GM15510 (cell line): ENCODE measurements around the gene GTF2A1L.

ENCODE experiments used
- POLR2A ChIP-seq: IDR thresholded peaks from 3 replicates; pipeline ENCODE4 v1.6.1; 2011; ENCODE audit warnings: borderline replicate concordance; ENCODE audit not compliant: insufficient read length; ENCODE audit errors: extremely low read depth

GTF2A1L gene

DNA sequence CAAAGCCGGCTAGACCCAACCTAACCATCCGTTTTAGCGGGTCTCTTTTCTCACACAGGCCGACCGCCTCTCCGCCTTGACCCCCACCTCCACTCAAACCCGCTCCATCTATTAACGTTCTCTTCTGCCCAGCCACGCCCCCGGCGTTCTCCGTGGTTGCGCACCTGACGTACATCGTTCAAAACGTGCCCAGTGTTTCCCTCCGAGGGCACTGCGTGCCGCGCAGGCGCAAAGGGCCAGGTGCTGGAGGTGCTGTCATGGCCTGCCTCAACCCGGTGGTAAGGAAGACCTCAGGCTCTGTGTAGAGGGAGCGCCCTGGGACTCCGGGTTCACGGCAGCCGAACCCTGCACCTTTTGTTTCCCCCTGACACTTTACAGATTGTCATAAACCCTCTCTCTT is at the start of gene GTF2A1L:
TSS of gene GTF2A1L (plus strand) at position 239 of the 400 bp plus-strand sequence. CDS start at position 258, 19 bp downstream.
- TF ChIP-seq POLR2A = no peak

DNA sequence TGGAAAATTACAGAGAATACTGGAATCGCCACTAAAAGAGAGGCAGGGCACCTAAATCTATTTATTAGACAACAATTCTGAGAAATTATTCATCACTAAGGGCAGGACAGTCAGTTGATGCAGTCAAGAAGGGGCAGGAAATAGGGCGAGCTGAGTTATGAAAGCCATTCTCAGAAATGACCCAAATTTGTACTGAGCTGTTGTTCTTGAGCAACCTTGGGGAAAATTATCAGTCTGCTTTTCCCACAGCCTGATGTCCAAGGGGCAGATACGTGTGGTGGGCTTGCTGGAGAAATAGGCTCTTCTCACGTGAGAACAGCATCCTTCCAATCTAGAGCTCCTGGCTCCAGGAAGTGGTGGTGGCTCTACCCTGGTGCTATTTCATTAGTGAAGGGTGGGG is 49.1 kb upstream of the GTF2A1L start:
- TF ChIP-seq POLR2A = no peak

DNA sequence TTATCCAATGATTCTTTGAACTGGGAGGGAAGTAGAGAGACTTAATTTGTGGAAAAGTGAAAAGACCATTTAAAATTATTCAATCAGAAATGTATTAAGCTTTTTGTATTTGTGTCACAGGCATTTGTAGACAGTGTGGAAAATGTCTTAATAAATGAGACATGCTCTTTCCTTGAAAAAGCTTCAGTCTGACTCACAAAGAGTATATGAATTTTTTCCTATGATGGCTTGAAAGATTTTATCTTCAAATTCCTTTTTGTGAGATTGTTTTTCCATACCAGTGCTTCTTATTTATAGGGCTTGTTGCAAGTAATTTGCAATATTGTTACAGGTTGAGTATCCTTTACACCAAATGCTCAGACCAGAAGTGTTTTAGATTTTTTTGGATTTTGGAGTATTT is 48.2 kb upstream of the GTF2A1L start:
- no peak for TF ChIP-seq POLR2A

DNA sequence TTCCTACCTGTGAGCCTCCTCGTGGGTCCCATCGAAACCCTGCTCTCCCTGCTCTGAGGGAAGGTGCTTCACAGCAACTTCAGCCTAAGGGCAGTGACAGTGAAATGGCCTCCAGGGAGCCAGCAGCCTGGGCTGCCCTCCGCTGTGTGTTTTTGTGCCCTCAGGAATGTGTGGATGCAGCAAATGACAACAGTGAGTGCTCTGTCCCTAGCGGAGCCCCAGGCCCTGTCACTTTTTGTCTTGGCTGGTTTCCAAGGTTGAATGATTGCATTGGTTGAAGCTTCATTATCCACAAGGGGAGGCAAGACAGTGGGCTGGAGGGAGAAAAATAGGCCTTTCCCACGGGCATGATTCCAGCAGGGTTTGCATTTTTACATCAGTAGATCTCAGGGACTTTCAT is 44.8 kb upstream of the GTF2A1L start:
- no peak for TF ChIP-seq POLR2A

DNA sequence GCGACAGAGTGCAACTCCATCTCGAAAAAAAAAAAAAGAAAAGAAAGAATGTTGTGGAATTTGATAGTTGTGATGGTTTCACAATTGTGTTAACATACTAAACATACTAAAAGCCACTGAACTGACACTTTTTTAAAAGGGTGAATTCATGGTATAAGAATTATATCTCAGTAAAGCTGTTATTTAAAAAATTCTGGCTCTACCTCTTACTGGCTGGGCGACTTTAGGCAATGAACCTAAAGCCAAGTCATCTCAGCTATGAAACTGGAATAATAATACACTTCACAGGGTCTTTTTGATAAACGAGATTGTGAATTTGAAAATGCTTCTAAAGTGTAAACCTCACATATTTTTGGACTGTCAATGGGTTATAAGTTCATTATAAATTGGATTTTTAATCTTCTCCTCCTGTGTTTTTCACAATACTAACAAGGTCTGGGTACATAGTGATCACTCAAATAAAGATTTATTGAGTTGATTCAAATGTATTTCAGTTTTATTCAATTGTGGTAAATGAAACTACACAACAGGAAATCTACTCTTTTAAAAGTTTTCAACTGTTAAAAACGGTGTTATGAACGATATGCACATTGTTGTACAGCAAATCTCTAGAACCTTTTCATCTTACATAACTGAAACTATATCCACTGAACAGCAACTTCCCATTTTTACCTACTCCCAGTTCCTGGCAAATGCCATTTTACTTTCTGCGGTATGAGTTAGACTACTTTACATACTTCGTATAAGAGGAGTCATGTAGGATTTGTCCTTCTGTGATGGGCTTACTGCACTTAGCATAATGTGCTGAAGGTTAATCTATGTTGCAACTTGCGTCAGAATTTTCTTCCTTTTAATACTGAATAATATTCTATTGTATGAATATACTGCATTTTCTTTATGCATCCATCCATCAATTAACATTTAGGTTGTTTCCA is 43.0 kb upstream of the GTF2A1L start:
- TF ChIP-seq POLR2A = no peak

DNA sequence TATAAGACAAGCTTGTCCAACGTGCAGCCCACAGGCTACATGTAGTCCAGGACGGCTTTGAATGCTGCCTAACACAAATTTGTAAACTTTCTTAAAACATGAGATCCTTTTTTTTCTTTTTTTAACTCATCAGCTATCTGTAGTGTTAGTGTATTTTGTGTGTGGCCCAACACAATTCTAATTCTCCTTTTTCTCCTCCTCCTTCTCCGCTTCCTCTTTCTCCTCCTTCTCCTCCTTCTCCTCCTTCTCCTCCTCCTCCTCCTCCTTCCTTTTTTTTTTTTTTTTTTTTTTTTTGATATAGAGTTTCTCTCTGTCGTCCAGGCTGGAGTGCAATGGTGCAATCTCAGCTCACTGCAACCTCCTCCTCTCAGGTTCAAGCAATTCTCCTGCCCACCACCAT is 39.3 kb upstream of the GTF2A1L start:
- no peak for TF ChIP-seq POLR2A

DNA sequence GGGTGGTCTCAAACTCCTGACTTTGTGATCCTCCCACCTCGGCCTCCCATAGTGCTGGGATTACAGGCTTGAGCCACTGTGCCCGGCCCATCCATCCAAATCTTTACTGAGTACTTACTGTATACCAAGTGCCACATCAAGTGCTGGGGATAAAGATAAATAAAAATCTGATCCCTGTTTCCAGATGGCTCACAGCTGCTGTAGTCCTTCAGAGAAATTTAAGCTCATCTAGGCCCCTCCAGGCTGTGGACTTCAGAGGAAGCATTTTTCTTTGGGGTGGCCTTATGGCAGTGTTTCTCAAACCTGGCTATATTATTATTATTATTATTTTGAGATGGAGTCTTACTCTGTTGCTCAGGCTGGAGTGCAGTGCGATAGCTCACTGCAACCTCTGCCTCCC is 33.7 kb upstream of the GTF2A1L start:
- TF ChIP-seq POLR2A = no peak

- TF ChIP-seq POLR2A = no peak
Observed at GRCh38 chr2:48584551-48584950, 33.1 kb upstream of the GTF2A1L start.

DNA sequence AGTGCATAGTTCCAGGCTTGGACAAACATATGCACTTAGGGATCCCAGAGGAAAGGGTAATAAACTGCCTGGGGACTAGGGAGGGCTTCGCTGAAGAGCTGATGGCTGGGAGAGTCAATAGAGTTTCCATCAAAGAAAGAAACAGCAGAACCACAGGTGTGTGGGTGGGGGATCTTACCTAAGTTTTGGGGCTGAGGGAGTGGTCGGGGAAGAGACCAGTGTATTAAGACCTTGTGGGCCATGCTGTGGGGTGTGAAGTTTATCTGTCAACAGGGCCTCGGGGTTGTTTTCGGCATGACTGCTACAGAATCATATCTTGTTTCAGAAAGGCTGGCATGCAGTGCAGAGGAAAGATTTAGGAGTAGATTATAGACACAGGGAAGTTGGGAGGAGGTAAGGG is 31.2 kb upstream of the GTF2A1L start:
- TF ChIP-seq POLR2A = no peak

DNA sequence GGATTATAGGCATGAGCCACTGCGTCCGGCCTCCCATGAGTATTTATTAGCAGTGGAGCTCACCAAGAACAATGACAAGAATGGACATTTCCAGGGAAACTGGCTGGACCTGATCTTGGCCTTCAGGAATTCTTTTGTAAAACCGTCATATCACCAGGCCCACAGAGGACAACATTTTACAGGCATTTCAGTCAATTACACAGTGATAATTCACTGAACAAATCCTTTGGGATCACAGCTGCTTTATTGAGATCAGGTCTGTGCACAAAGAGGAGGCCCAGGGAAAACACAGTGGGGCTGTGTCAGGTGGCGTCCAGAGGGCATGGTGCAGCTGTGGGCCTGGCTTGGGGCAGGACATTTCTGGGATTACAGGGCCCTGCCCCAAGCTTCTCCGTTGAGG is 30.1 kb upstream of the GTF2A1L start:
- TF ChIP-seq POLR2A = no peak

DNA sequence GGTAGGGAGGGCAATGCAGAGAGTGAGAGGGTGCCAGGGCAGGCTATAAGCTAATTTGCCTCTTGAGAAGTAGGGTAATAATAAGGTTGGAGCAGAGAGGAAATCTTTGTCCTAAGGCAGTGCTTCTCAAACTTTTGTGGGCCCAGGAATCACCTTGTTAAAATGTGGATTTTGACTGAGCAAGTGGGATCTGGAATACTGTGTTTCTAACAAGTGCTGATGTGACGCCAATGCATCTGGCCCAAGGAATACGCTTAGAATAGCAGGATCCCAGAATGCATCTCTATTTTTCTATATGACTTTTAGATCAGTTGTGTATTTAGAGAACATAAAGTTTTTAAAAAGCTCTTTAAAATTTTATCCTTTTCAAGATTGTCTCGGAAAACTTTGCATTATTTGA is 29.7 kb upstream of the GTF2A1L start:
- no peak for TF ChIP-seq POLR2A

DNA sequence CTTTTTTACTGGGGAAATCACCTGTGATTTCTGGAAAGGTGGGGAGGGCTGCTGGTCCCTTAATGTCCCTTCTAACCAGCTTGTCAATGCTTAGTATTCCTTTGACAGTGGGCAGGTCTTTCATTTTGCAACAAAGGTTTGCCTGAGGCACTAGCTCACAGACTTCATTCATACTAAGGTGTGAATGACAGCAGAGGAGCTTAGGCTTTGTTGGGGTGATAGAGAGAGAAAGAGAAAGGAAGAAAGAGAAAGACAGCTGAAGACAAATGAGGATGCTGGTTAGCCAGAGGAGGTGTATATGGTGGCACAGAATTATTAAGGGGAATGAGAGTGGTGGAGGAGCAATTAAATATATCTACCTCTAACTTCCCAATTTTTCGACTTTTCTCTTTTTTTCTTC is 28.9 kb upstream of the GTF2A1L start:
- no peak for TF ChIP-seq POLR2A

- TF ChIP-seq POLR2A = no peak
Observed at GRCh38 chr2:48589170-48589767, 28.4 kb upstream of the GTF2A1L start.

- no peak for TF ChIP-seq POLR2A
Observed at GRCh38 chr2:48590017-48590416, 27.6 kb upstream of the GTF2A1L start.

GRCh38 chr2:48592067-48592466 is 25.6 kb upstream of the GTF2A1L start:
- TF ChIP-seq POLR2A = no peak

GRCh38 chr2:48597492-48597891 is 20.2 kb upstream of the GTF2A1L start:
- no peak for TF ChIP-seq POLR2A
